Stimulated activated CD4-positive, alpha-beta T cell treated with anti-CD3 and anti-CD28 coated beads, Interleukin-12 subunit alpha, Interleukin-12 subunit beta, amount 100 ng/mL, for 4 hours (primary cell): Measurements from ENCODE around the gene GPR25.

ENCODE experiments used
- DNase-seq: peaks from one replicate; pipeline ENCODE4 v3.0.0-alpha.2; 2020

GPR25 gene

GRCh38 chr1:200916681-200917080, 43.9 kb downstream of the GPR25 start:
- DNase-seq, result no peak

GRCh38 chr1:200917291-200917817, 44.6 kb downstream of the GPR25 start:
- DNase-seq, result no peak

- no peak for DNase-seq
Observed at GRCh38 chr1:200918006-200918405, 45.2 kb downstream of the GPR25 start.

GRCh38 chr1:200919386-200919785, 46.6 kb downstream of the GPR25 start:
- DNase-seq, result no peak

GRCh38 chr1:200921571-200922110, 48.9 kb downstream of the GPR25 start:
- DNase-seq, result no peak

GRCh38 chr1:200922406-200922805, 49.6 kb downstream of the GPR25 start:
- no peak for DNase-seq

- DNase-seq, result no peak
Observed at GRCh38 chr1:200923601-200924000, 50.8 kb downstream of the GPR25 start.
